GM10248 (cell line): Measurements from ENCODE around the gene KRTAP4-6.
"Not testable (repeated sequence)": the region's sequence is repeated elsewhere in the genome, so short reads cannot be mapped to it uniquely, and the experiment has no call there.

Experiments
- CTCF ChIA-PET: fragments of 300-600 bp; sonication (Branson Sonifier 250); formaldehyde crosslinking; extraction: SDS; loops from one replicate; lab custom pipeline; 2021; ENCODE audit warnings: antibody characterized with exemption; lab: Yijun Ruan, JAX
- POLR2A ChIA-PET: fragments of 350-650 bp; sonication (Branson Sonifier 250); formaldehyde crosslinking; extraction: SDS; loops from one replicate; lab custom pipeline; 2020; ENCODE audit warnings: antibody characterized with exemption; lab: Yijun Ruan, JAX
- DNase-seq: peaks from one replicate; pipeline ENCODE4 v3.0.0; 2012; ENCODE audit errors: extremely low spot score
- CTCF ChIP-seq: IDR thresholded peaks from 2 replicates; pipeline ENCODE4 v1.5.1; 2012; ENCODE audit warnings: mild to moderate bottlenecking, low read depth; ENCODE audit errors: extremely low read depth, missing control alignments, control extremely low read depth

Gene KRTAP4-6

DNA sequence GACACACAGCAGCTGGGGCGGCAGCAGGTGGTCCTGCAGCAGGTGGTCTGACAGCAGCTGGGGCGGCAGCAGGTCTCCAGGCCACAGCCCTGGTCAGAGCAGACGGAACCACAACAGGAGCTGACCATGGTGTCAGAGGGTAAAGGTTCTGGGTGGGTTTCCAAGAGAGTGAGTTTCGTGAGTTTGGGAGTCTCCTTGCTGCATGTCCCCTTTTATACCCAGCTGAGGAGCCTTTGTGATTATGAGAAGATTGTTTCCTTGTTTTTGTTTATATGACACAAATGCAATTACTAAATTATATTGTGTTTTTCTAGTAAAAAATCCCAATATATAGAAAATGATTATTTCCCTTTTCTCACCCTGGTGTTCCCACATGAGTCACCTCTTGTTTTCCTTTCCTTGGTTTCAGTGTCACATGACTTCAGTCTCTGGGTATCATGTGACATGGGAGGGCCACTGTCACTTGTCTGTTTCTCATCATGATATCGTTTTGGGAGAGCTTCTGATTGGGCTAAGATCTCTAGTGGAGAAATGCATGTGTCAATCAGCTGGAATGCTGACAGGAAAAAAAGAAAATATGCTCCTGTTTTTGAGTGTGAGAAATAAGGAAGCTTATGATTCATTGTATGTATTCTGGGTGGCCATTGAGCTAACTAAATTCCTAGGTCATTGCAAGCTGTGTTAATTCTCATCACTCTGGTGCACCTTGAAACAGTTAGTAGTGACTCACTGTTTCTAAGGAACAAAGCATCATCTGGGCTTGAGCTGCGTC lies at the start of gene KRTAP4-6:
Gene KRTAP4-6, minus strand, starts transcription at position 185 of the 772 bp plus-strand sequence. Its CDS starts 57 bp downstream, at position 128.
- TF ChIP-seq CTCF, result no peak
- ChIA-PET CTCF (interaction anchor here (1.0 kb wide), 1 partner anchor 11 kb away, joined by 4 read pairs; no protein-coding TSS in a partner anchor), POLR2A (no interaction called here)
- no peak for DNase-seq

DNA sequence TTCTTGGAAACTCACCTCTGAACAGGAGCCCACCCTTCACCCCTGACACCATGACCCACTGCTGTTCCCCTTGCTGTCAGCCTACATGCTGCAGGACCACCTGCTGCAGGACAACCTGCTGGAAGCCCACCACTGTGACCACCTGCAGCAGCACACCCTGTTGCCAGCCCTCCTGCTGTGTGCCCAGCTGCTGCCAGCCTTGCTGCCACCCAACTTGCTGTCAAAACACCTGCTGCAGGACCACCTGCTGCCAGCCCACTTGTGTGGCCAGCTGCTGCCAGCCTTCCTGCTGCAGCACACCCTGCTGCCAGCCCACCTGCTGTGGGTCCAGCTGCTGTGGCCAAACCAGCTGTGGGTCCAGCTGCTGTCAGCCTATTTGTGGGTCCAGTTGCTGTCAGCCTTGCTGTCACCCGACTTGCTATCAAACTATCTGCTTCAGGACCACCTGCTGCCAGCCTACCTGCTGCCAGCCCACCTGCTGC lies 49.5 kb upstream of the KRTAP4-6 start, which contains the start of gene KRTAP9-1:
Gene KRTAP9-1, plus strand, starts transcription at position 51 of the 482 bp plus-strand sequence. Its CDS starts 0 bp downstream, at position 51.
- POLR2A ChIA-PET, CTCF ChIA-PET: not testable (repeated sequence)

GRCh38 chr17:41186872-41187271 lies 46.5 kb upstream of the KRTAP4-6 start:
- ChIA-PET CTCF (no interaction called here), POLR2A (no interaction called here)
- TF ChIP-seq CTCF, result no peak
- no peak for DNase-seq

More for the DNA sequence above, 49.5 kb upstream of the KRTAP4-6 start, which contains the start of gene KRTAP9-1:
- not testable (repeated sequence) for DNase-seq

DNA sequence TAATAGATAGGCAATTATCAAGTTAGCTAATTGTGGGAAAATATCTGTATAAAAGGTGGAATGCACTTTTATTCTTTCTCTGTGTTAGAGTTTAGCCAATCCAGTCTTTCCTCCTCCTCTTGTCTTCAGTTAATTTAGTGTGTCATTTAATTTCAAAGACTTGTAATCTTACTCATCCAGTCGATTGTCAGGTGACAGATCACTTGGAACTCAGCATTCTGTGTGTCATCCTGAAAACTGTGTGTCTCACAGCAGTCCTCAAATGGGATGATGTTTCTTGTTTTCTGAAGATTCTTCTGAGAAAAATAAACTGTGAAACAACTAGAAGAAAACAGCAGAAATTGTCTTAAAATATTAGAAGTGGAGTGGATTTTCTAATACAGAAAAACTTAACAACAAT lies 44.7 kb upstream of the KRTAP4-6 start:
- CTCF ChIA-PET, result no interaction called here
- TF ChIP-seq CTCF, result no peak
- DNase-seq, result no peak
- POLR2A ChIA-PET, result no interaction called here

DNA sequence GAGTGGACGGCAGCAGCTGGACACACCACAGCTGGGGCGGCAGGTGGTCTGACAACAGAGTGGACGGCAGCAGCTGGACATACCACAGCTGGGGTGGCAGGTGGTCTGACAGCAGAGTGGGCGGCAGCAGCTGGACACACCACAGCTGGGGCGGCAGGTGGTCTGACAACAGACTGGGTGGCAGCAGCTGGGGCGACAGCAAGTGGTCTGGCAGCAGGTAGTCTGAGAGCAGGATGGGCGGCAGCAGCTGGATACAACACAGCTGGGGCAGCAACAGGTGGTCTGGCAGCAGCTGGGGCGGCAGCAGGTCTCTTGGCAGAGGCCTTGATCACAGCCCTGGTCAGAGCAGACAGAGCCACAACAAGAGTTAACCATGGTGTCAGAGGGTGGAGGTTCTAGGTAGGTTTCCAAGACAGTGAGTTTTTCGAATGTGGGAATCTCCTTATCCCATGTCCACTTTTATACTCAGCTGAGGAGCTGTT lies 44.2 kb upstream of the KRTAP4-6 start, which contains the start of gene KRTAP4-1:
Gene KRTAP4-1, minus strand, starts transcription at position 432 of the 482 bp plus-strand sequence. Its CDS starts 57 bp downstream, at position 375.
- no peak for DNase-seq
- TF ChIP-seq CTCF, result no peak
- POLR2A ChIA-PET, result no interaction called here
- CTCF ChIA-PET, result no interaction called here

DNA sequence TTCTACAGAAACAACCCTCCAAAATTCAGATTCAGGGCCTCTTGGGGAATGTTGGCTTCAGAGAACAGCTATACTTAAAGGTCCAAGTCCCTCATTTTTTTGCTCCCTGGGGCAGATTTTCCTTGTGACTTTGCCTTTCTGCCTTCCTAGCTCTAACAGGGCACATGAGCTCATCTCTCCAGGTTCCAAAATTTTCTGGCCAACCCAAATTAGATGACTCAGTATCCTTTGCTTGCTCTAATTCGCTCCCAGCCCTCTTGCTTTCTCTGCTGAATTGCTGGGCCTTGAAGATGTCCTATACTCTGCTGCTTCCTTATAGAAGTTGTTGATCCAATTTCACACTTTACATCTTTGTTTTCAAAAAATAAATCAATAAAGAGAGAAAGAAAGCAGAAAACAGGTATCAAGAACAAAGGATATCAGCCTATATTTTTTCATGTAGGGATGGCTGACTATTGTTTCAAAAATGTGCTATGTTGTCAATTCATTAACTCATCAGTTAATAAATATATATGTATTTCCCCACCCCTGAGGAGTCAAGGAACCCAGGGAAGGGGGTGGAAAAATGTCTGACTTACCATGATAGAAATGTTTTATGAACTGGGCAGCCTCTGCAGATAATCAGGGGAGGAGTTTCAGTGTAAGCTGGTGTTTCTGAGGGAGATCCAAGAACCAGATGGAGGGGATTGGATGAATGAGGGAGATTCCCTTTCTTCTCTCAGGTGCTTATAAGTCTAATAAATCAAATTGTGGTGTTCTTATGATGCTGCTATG lies 38.7 kb upstream of the KRTAP4-6 start:
- CTCF ChIA-PET, result interaction anchor here (0.6 to 1.2 kb wide), 2 partner anchors 47 to 484 kb away, joined by 3 to 4 read pairs; no protein-coding TSS in a partner anchor
- POLR2A ChIA-PET, result no interaction called here
- no peak for TF ChIP-seq CTCF
- DNase-seq, result no peak
